ENCODE measurements around the gene GMFB. TPM values are rescaled to one million over a fixed set of nuclear protein-coding genes. Genes with fewer than 3 reads are reported as not detected.

Gene GMFB
- total and polyA plus RNA-seq, 10 of the 15 experiments (the other 5 are each of a cell fraction or from before 2014, with no cell fraction given), result 29.3 to 71.0 (median 50.8) TPM

DNA sequence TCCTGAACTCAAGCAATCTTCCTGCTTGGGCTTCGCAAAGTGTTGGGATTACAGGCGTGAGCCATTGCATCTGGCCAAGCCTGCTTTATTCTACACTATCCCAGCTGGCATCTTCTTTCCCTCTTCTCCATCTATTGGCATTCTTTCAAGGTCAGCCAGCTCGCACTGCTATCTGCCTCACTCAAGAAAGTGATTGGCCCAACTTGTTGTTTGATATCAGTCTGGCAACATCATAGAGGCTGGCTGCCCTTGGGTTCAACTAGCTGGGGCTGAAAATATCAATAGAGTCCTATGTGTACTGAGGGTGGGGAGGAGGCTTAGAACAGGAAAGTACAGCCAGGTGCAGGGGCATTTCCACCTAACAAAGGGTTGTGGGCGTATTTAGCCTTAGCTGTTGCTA, 17.1 kb downstream of the GMFB start (continued):
- TF ChIP-seq PKNOX1 (IDR thresholded peaks at IDR 0.05) (no peak), ZZZ3 (IDR thresholded peaks at IDR 0.05; ENCODE audit: control insufficient read depth, insufficient read length, low read depth) (no peak), CBFB (IDR thresholded peaks at IDR 0.05; ENCODE audit: low read depth) (no peak), POLR2AphosphoS2 (IDR thresholded peaks at IDR 0.05; ENCODE audit: low read depth, low read length) (no peak), POU2F2 (IDR thresholded peaks at IDR 0.05; ENCODE audit: borderline replicate concordance, low read depth, low read length) (no peak), YBX1 (IDR thresholded peaks at IDR 0.05) (no peak), ZBTB33 (IDR thresholded peaks at IDR 0.05) (no peak), NR2C1 (IDR thresholded peaks at IDR 0.05) (no peak)
- TF ChIP-seq, protein P1, sequence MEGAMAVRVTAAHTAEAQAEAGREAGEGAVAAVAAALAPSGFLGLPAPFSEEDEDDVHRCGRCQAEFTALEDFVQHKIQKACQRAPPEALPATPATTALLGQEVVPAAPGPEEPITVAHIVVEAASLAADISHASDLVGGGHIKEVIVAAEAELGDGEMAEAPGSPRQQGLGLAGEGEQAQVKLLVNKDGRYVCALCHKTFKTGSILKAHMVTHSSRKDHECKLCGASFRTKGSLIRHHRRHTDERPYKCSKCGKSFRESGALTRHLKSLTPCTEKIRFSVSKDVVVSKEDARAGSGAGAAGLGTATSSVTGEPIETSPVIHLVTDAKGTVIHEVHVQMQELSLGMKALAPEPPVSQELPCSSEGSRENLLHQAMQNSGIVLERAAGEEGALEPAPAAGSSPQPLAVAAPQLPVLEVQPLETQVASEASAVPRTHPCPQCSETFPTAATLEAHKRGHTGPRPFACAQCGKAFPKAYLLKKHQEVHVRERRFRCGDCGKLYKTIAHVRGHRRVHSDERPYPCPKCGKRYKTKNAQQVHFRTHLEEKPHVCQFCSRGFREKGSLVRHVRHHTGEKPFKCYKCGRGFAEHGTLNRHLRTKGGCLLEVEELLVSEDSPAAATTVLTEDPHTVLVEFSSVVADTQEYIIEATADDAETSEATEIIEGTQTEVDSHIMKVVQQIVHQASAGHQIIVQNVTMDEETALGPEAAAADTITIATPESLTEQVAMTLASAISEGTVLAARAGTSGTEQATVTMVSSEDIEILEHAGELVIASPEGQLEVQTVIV (IDR thresholded peaks at IDR 0.05; ENCODE audit: borderline replicate concordance, partially characterized antibody), result no peak
